ENCODE measurements around the gene ANKRD65. TPM values are rescaled to one million over a fixed set of nuclear protein-coding genes. Genes with fewer than 3 reads are reported as not detected.

ANKRD65 gene
- 0.07 to 0.23 TPM in 2 of 5 replicates, not detected in the others for total RNA-seq (2022; extraction: Qiagen RNA extraction; ENCODE audit: low read depth)

DNA sequence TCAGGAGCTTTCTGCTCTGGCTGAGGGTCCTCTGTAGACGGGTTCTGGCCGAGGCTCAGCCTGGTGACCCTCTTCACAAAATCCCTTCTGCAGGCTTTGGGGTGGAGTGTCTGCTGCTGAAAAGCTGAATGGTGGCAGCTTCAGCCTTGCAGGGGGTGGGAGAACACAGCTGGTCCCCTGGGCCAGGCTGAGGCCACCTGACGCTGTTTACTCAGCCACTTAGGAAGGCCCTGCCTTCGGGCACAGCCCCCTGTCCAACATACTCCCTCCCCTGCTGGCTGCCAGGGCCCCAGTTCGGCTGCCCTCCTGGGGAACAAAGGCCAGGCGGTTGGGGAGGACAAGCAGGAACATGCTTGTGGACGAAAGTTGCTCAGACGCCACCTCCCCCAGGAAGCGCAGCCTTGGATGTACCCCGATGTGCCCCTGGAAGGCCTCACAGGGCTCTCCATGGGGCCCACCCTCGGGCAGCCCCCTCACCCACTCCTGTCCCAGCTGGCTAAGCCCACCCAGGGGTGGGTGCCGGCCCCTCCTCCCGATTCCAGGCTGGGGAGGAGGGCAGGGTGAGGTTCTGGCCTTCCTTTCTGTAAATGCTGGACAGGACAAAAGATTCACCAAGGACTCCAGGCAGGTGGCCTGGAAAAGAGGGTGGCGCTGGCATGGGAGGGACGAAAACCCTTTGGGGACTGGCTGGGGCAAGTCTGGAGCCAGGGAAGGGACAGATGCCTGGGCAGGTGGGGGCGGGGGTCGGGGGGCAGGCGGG, at the start of gene ANKRD65:
Gene ANKRD65 (minus strand): TSS at position 130 of the 760 bp plus-strand sequence. CDS start 271 bp downstream, outside the sequence.

DNA sequence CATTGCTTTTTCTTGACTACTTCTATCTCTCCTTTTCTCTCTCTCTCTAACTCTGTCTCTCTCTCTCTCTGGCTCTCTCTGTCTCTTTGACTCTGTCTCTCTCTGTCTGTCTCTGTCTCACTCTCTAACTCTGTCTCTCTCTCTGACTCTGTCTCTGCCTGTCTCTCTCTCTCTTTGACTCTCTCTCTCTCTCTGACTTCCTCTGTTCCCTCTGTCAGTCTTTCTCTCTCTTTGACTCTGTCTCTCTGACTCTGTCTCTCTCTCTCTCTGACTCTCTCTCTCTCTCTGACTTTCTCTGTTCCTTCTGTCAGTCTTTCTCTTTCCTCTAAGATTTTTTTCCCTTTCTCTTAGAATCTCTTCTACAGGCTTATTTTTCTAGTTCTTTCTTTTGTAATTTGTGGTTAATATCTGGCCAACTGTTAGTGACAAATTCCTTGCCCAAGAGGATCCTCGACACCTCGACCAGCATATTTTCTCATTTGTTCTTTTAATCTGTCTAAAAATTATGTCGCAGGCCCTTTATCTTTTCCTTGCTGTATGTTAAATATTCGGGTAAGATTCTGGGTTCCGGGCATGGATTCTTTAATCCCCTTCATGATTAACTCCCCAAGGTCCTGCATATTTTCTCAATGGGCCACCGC, 28.1 kb upstream of the ANKRD65 start, which contains the start of gene ATAD3C:
Gene ATAD3C (plus strand): TSS at position 591 of the 641 bp plus-strand sequence. CDS start 995 bp downstream, outside the sequence.

DNA sequence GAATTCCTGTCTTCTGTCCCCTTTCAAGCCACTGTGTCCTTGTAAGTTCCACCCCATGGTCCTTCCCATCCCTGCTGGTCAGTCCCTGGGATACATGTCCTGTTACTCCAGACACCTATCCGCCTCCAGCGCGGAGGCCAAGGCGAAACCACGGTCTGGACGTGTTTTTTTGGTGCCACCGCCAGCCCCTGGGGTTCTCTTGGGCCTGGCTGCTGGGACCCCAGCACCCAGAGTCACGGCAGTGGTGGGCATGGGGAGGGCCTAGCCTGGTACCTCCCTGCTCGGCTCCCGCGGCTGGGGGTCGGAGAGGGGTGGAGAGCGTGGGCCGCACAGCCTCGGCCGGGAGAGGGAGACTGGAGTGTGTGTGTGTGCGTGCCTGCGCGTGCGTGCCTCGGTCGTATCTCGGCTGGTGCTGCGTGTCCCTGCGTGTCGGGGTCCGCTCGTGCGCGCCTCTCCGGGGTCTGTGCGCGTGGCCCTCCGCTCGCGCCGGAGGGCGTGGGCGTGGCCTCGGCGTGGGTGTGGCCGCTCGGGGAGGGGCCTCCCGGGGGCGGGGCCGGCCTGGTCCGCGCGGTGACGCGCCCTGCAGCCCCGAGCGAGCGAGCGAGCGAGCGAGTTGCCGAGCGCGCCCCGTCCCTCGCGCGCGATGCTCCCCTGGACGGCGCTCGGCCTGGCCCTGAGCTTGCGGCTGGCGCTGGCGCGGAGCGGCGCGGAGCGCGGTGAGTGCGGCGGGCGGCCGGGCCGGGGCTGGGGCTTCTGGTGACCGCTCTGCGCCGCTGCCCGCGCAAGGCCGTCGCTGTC, 14.2 kb upstream of the ANKRD65 start, which contains the start of gene VWA1:
Gene VWA1 (plus strand): TSS at position 585 of the 798 bp plus-strand sequence. CDS start 59 bp downstream, at position 644.

DNA sequence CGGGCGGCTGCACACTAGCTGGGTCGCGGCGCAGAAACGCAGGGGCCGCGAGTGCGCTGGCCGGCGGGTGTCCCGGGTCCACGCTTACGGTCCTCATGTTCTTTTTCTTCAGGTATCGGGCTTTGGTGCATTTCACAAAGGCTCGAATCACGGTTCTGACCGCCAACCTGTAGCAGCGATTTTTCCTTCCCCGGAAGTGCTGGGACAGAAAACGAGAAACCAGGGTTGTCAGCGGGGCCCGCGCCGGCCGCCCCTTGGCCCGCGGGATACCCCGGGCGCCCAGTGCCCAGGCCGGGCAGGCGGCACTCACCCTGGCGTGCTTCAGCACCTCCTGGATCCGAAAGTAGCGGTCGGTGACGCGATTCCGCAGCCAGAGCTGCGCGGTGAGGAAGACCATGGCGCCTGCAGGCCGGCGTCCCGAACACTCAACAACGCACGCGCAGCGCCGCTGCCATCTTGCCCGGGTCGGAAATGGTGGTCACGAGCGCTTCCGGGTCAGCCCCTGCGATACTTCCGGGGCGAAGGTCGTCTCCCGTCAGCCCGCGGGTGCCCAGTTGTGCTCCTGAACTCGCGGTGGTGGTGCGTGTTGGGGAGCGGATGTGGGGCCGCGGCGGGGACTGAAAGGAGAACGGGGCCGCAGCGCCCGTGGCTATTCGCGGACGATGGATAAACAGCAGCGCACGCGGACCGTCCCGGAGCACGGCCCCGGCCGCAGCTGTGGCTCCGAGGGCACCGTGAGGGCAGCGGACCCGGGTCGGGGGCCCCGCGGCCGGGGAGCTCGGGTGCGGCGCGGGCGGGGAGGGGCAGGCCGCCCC, 14.0 kb downstream of the ANKRD65 start, which contains the start of gene MRPL20:
Gene MRPL20 (minus strand): TSS at position 473 of the 815 bp plus-strand sequence. CDS start 76 bp downstream, at position 397.

DNA sequence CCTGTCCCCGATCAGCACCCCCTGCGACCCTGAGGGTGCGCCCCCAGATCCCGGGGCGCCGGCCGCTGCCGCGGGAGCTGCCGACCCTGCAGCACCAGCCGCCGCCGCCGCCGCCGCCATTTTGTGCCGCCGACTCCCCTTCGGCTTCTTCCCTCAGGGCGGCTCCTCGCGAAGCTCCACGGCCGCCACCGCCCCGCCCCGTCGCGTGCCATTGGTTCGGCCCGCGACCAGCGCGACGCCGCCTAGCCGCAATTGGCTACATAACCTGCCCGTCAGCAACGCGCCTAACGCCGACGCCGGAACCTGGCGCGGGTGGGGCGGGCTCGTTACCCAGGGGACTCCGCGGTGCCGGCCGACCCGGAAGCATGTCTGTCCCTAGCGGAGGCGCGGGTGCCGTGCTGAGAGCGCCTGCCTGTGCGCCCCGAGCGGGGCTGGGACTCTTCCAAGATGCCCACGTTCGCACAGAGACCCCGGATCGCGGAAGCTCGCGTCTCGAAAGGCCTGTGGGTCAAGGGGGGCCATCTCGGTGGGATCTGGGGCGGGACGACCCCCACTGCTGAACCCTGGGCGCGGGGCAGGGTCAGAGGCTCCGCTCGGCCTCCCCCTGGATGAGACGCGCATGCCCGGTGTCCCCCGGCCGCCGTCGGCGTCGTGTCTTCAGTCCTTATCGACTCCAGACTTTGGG, 21.7 kb downstream of the ANKRD65 start, which contains the start of gene CCNL2:
Gene CCNL2 (minus strand): TSS at position 149 of the 685 bp plus-strand sequence. CDS start 29 bp downstream, at position 120.

DNA sequence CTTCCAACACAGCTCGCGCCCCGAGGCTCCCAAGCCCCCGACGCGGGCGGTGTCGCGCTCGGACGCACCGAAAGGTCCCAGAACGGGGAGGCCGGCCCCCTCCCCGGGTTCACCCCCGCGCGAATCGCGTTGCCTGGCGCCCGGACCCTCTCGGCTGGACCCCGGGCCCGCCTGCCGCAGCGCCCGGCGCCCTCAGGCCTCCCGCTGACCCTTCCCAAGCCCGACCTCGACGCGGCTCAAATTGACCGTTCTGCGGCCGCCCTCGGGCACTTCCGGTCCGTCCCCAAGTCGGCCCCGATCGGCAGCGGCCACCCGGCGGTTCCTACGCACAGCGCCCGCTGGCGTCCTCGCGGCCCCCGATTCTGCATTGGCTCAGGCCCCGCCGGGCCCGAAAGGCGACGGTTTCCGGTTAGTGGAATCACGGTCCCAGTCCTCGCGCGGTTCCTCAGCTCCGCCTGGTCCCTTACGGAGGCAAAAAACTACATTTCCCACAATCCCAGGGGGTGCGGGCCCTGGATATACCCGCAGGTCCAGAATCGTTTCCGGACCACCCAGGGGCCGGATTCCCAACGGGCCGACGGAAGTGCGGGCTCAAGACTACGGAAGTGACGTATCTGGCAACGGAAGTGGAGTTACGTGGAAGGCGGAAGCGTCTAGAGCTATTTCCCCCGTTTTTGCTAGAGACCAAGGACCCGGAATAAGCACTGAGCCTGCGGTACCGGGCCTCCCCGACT, 46.0 kb downstream of the ANKRD65 start, which contains the start of gene AURKAIP1:
Gene AURKAIP1 (minus strand): TSS at position 279 of the 734 bp plus-strand sequence. CDS start 451 bp downstream, outside the sequence.

Other genes starting within 250 kb of the ANKRD65 start
- not detected in 5 replicates for gene TTLL10, start 247.4 kb downstream of the ANKRD65 start, total RNA-seq (2022; extraction: Qiagen RNA extraction; ENCODE audit: low read depth)
- gene TNFRSF18, start 214.7 kb downstream of the ANKRD65 start, total RNA-seq (2022; extraction: Qiagen RNA extraction; ENCODE audit: low read depth) = 0.35 TPM in 1 of 5 replicates, not detected in the others
- gene TNFRSF4, start 207.1 kb downstream of the ANKRD65 start, total RNA-seq (2022; extraction: Qiagen RNA extraction; ENCODE audit: low read depth) = 0.20 to 0.23 TPM in 2 of 5 replicates, not detected in the others
- gene SDF4, start 189.3 kb downstream of the ANKRD65 start, total RNA-seq (2022; extraction: Qiagen RNA extraction; ENCODE audit: low read depth) = 84.0 to 148 TPM (median 137 TPM) in 5 replicates
- 8.9 to 24.1 TPM (median 21.8 TPM) in 5 replicates for gene B3GALT6, start 189.0 kb downstream of the ANKRD65 start, total RNA-seq (2022; extraction: Qiagen RNA extraction; ENCODE audit: low read depth)
- gene C1QTNF12, start 174.6 kb downstream of the ANKRD65 start, total RNA-seq (2022; extraction: Qiagen RNA extraction; ENCODE audit: low read depth) = 1.2 to 2.6 TPM (median 2.0 TPM) in 4 of 5 replicates, not detected in the other
- 38.1 to 48.8 TPM (median 48.1 TPM) in 5 replicates for gene UBE2J2, start 147.4 kb downstream of the ANKRD65 start, total RNA-seq (2022; extraction: Qiagen RNA extraction; ENCODE audit: low read depth)
- 0.88 to 1.5 TPM (median 1.2 TPM) in 5 replicates for gene SCNN1D, start 140.8 kb downstream of the ANKRD65 start, total RNA-seq (2022; extraction: Qiagen RNA extraction; ENCODE audit: low read depth)
- 5.3 to 22.8 TPM (median 18.9 TPM) in 5 replicates for gene ACAP3, start 113.3 kb downstream of the ANKRD65 start, total RNA-seq (2022; extraction: Qiagen RNA extraction; ENCODE audit: low read depth)
- gene PUSL1, start 112.7 kb downstream of the ANKRD65 start, total RNA-seq (2022; extraction: Qiagen RNA extraction; ENCODE audit: low read depth) = 13.1 to 28.9 TPM (median 26.2 TPM) in 5 replicates
- 45.7 to 67.6 TPM (median 59.0 TPM) in 5 replicates for gene INTS11, start 96.6 kb downstream of the ANKRD65 start, total RNA-seq (2022; extraction: Qiagen RNA extraction; ENCODE audit: low read depth)
- gene CPTP, start 96.5 kb downstream of the ANKRD65 start, total RNA-seq (2022; extraction: Qiagen RNA extraction; ENCODE audit: low read depth) = 11.2 to 23.6 TPM (median 21.2 TPM) in 5 replicates
- gene TAS1R3, start 90.0 kb downstream of the ANKRD65 start, total RNA-seq (2022; extraction: Qiagen RNA extraction; ENCODE audit: low read depth) = 0.08 to 0.20 TPM (median 0.12 TPM) in 5 replicates
- gene DVL1, start 71.9 kb downstream of the ANKRD65 start, total RNA-seq (2022; extraction: Qiagen RNA extraction; ENCODE audit: low read depth) = 31.3 to 89.3 TPM (median 77.1 TPM) in 5 replicates
- 0.15 to 0.29 TPM in 2 of 5 replicates, not detected in the others for gene MXRA8, start 62.7 kb downstream of the ANKRD65 start, total RNA-seq (2022; extraction: Qiagen RNA extraction; ENCODE audit: low read depth)
- gene AURKAIP1, start 46.1 kb downstream of the ANKRD65 start, total RNA-seq (2022; extraction: Qiagen RNA extraction; ENCODE audit: low read depth) = 90.7 to 179 TPM (median 167 TPM) in 5 replicates
- gene CCNL2, start 21.9 kb downstream of the ANKRD65 start, total RNA-seq (2022; extraction: Qiagen RNA extraction; ENCODE audit: low read depth) = 38.3 to 62.7 TPM (median 53.1 TPM) in 5 replicates
- gene MRPL20, start 14.0 kb downstream of the ANKRD65 start, total RNA-seq (2022; extraction: Qiagen RNA extraction; ENCODE audit: low read depth) = 122 to 156 TPM (median 133 TPM) in 5 replicates
- gene VWA1, start 14.4 kb upstream of the ANKRD65 start, total RNA-seq (2022; extraction: Qiagen RNA extraction; ENCODE audit: low read depth) = 5.3 to 18.2 TPM (median 15.0 TPM) in 5 replicates
- not detected in 5 replicates for gene ATAD3C, start 28.4 kb upstream of the ANKRD65 start, total RNA-seq (2022; extraction: Qiagen RNA extraction; ENCODE audit: low read depth)
- 1.6 to 3.6 TPM (median 3.0 TPM) in 5 replicates for gene ATAD3B, start 50.5 kb upstream of the ANKRD65 start, total RNA-seq (2022; extraction: Qiagen RNA extraction; ENCODE audit: low read depth)
- gene ATAD3A, start 90.9 kb upstream of the ANKRD65 start, total RNA-seq (2022; extraction: Qiagen RNA extraction; ENCODE audit: low read depth) = 24.3 to 40.3 TPM (median 39.2 TPM) in 5 replicates
- 0.37 to 0.68 TPM (median 0.48 TPM) in 4 of 5 replicates, not detected in the other for gene TMEM240, start 119.3 kb upstream of the ANKRD65 start, total RNA-seq (2022; extraction: Qiagen RNA extraction; ENCODE audit: low read depth)
- 95.6 to 113 TPM (median 112 TPM) in 5 replicates for gene SSU72, start 153.6 kb upstream of the ANKRD65 start, total RNA-seq (2022; extraction: Qiagen RNA extraction; ENCODE audit: low read depth)
- gene FNDC10, start 178.9 kb upstream of the ANKRD65 start, total RNA-seq (2022; extraction: Qiagen RNA extraction; ENCODE audit: low read depth) = 3.9 to 9.9 TPM (median 8.5 TPM) in 5 replicates
- gene MIB2, start 194.2 kb upstream of the ANKRD65 start, total RNA-seq (2022; extraction: Qiagen RNA extraction; ENCODE audit: low read depth) = 6.8 to 24.6 TPM (median 19.7 TPM) in 5 replicates
- 0.39 to 1.5 TPM (median 0.92 TPM) in 4 of 5 replicates, not detected in the other for gene MMP23B, start 210.9 kb upstream of the ANKRD65 start, total RNA-seq (2022; extraction: Qiagen RNA extraction; ENCODE audit: low read depth)
- gene CDK11B, start 237.7 kb upstream of the ANKRD65 start, total RNA-seq (2022; extraction: Qiagen RNA extraction; ENCODE audit: low read depth) = 25.1 to 27.9 TPM (median 27.5 TPM) in 5 replicates

All from A549 treated with ZK216348 at 1 μM for 4 hours (cell line).